Lower leg skin (tissue), 3 donors: ENCODE measurements around the gene SORD.

Experiments
- CTCF ChIP-seq, 3 donors: fragments of 450-650 bp; IDR thresholded peaks; one replicate each; pipeline ENCODE4 v1.5.1; 2016; ENCODE audit warnings: antibody characterized with exemption in 3 of 3, mild to moderate bottlenecking in 3 of 3, moderate library complexity in 2 of 3
- POLR2A ChIP-seq, 2 donors: fragments of 450-650 bp; IDR thresholded peaks; one replicate each; pipeline ENCODE4 v1.6.1; 2016 to 2017; ENCODE audit warnings: antibody characterized with exemption in 2 of 2, mild to moderate bottlenecking in 1 of 2, moderate library complexity in 1 of 2

- TF ChIP-seq CTCF (IDR thresholded peaks at IDR 0.05), result no peak
- no peak for TF ChIP-seq POLR2A (IDR thresholded peaks at IDR 0.05)
These were observed 92.4 kb downstream of the SORD start for GRCh38 chr15:45115312-45115820.
